Smooth muscle cell of the coronary artery (primary cell): ENCODE measurements around the gene ELMO2. TPM values are rescaled to one million over a fixed set of nuclear protein-coding genes. Genes with fewer than 3 reads are reported as not detected.

ENCODE experiments used
- total RNA-seq: library from RNA; depleted of rRNA; stranded (reverse); fragments of >200 nt; gene quantifications from 2 replicates; pipeline ENCODE4 v1.2.3, GENCODE V29; 2014; ENCODE audit warnings: low replicate concordance

ELMO2 gene, protein sequence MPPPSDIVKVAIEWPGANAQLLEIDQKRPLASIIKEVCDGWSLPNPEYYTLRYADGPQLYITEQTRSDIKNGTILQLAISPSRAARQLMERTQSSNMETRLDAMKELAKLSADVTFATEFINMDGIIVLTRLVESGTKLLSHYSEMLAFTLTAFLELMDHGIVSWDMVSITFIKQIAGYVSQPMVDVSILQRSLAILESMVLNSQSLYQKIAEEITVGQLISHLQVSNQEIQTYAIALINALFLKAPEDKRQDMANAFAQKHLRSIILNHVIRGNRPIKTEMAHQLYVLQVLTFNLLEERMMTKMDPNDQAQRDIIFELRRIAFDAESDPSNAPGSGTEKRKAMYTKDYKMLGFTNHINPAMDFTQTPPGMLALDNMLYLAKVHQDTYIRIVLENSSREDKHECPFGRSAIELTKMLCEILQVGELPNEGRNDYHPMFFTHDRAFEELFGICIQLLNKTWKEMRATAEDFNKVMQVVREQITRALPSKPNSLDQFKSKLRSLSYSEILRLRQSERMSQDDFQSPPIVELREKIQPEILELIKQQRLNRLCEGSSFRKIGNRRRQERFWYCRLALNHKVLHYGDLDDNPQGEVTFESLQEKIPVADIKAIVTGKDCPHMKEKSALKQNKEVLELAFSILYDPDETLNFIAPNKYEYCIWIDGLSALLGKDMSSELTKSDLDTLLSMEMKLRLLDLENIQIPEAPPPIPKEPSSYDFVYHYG
- total RNA-seq = 25.0 and 30.2 TPM in 2 replicates

DNA sequence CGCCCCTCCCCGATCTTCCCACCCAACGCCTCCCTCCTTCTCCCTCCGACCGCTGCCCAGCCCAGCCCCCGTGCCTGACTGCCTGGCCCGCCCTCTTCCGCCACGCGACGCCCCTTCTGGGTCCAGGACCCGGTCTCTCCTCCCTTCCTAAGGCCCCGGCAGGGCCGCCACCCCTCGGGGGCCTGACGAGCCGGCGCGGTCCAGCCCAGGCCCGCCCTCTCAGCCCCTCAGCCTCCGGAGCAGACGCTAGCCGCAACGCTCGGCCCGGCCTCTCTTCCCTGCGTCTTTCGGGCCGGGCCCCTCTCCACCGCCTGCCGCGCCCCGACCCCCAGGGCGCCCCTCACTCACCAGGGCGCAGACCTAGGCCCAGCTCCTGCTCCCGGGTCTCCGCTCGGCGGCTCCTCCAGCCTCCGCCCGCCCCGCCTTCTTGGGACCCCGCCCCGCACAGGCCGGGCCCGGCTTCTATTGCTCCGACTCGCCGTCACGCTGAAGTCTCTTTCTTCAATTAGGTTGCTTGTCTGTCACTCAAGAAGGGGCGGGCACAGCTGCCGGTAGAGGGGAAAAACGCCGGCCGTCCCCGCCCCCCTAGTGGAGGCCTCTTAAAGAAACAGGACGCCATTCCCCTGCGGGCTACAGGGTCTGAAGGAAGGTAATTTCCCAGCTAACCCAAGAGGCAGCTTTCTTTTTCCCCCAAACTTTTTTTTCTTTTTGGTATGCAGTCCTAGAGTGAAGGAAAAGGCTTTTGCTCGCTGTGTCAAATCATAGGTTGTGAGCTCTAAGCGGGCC, at the start of gene ELMO2:
TSS of gene ELMO2 (minus strand) at position 416 of the 786 bp plus-strand sequence. CDS start 12,133 bp downstream, outside the sequence.

Other genes with a start within 250 kb of the ELMO2 start
- not detected in 2 replicates for gene CDH22, start 98.1 kb downstream of the ELMO2 start, total RNA-seq
- 1.2 and 1.3 TPM in 2 replicates for gene ZNF334, start 106.9 kb upstream of the ELMO2 start, total RNA-seq
- gene OCSTAMP, start 144.0 kb upstream of the ELMO2 start, total RNA-seq = not detected in 2 replicates
- 0.83 and 1.3 TPM in 2 replicates for gene SLC13A3, start 244.8 kb upstream of the ELMO2 start, total RNA-seq